Endothelial cell of umbilical vein (primary cell): Measurements from ENCODE around the gene VWA5A. TPM values are rescaled to one million over a fixed set of nuclear protein-coding genes. Genes with fewer than 3 reads are reported as not detected.

Source experiments
- BruUV-seq: library from RNA; stranded (reverse); fragments of 400-500 nt; replicated peaks from 2 replicates; lab custom pipeline; 2021; lab: Mats Ljungman, UMichigan
- CTCF ChIA-PET: fragments of 300-600, 350-600 bp; sonication (Branson Sonifier 250); formaldehyde crosslinking; loops from one replicate; lab custom pipeline; 2021; ENCODE audit warnings: antibody characterized with exemption, inconsistent platforms; lab: Charles Lee
- POLR2A ChIA-PET: fragments of 300-600, 350-600 bp; sonication (Branson Sonifier 250); formaldehyde crosslinking; loops from one replicate; lab custom pipeline; 2021; ENCODE audit warnings: antibody characterized with exemption, inconsistent platforms; lab: Charles Lee
- DNase-seq: peaks from one replicate; pipeline ENCODE4 v3.0.0-alpha.2; 2011; ENCODE audit warnings: low read depth, low spot score
- FAIRE-seq: peaks from 2 replicates; lab custom pipeline; 2011; peaks lifted over from hg19 to GRCh38; lab: Jason Lieb, UNC
- H2AFZ ChIP-seq: 2 replicates; pipeline ENCODE4 v1.6.0; 2012; ENCODE audit warnings: low read depth, low read length, control low read depth, inconsistent platforms
- H3K27ac ChIP-seq: 2 replicates; pipeline ENCODE4 v1.5.1; 2011; ENCODE audit warnings: low read depth, mild to moderate bottlenecking, control low read depth, low read length, moderate library complexity; ENCODE audit not compliant: insufficient read depth
- H3K27me3 ChIP-seq, 2 experiments: 2 replicates each; pipeline versions ENCODE4 v1.6.0 to v1.6.1; 2011; ENCODE audit warnings: low read length in 2 of 2, mixed read lengths in 1 of 2; ENCODE audit not compliant: control insufficient read depth in 2 of 2, insufficient read depth in 2 of 2
- H3K36me3 ChIP-seq, 2 experiments: 2 replicates in 1 of 2; 3 replicates in 1 of 2; pipeline ENCODE4 v1.5.1; 2011; ENCODE audit warnings: low read length in 2 of 2, mild to moderate bottlenecking in 1 of 2, moderate library complexity in 1 of 2; ENCODE audit not compliant: control insufficient read depth in 2 of 2, insufficient read depth in 2 of 2; ENCODE audit errors: extremely low read depth in 1 of 2
- H3K4me1 ChIP-seq: 3 replicates; pipeline ENCODE4 v1.5.1; 2011; ENCODE audit warnings: mild to moderate bottlenecking, low read length; ENCODE audit not compliant: control insufficient read depth, insufficient read depth; ENCODE audit errors: extremely low read depth
- H3K4me2 ChIP-seq: 2 replicates; pipeline ENCODE4 v1.6.1; 2011; ENCODE audit warnings: low read length, control low read depth, mixed read lengths; ENCODE audit not compliant: insufficient read depth
- H3K4me3 ChIP-seq, 3 experiments: fragments of 200-600 bp in 1 of 3; sonication (generic), shearing (Covaris generic) in 1 of 3; replicated peaks in 1 of 3; 2 replicates each; pipeline ENCODE4 v1.5.1; 2011 to 2016; ENCODE audit warnings: control low read depth in 3 of 3, low read length in 3 of 3, mild to moderate bottlenecking in 2 of 3, inconsistent platforms in 1 of 3, low read depth in 1 of 3, moderate library complexity in 1 of 3; ENCODE audit not compliant: insufficient read depth in 1 of 3
- H3K79me2 ChIP-seq: 2 replicates; pipeline ENCODE4 v1.6.0; 2012; ENCODE audit warnings: low read length, inconsistent platforms; ENCODE audit not compliant: control insufficient read depth, insufficient read depth
- H3K9ac ChIP-seq: replicated peaks from 2 replicates; pipeline ENCODE3; 2011; ENCODE audit warnings: low read length, control low read depth; ENCODE audit not compliant: insufficient read depth; ENCODE audit errors: extremely low read depth
- H3K9me1 ChIP-seq: replicated peaks from 3 replicates; pipeline ENCODE4 v1.6.0; 2011; ENCODE audit warnings: mild to moderate bottlenecking, low read length; ENCODE audit not compliant: control insufficient read depth, insufficient read depth; ENCODE audit errors: extremely low read depth
- H3K9me3 ChIP-seq: replicated peaks from 2 replicates; pipeline ENCODE4 v1.5.1; 2012; ENCODE audit warnings: low read length, inconsistent platforms; ENCODE audit not compliant: control insufficient read depth, insufficient read depth
- H4K20me1 ChIP-seq: replicated peaks from 2 replicates; pipeline ENCODE3; 2011; ENCODE audit warnings: mild to moderate bottlenecking, low read length; ENCODE audit not compliant: control insufficient read depth, insufficient read depth; ENCODE audit errors: extremely low read depth
- FOS ChIP-seq: IDR thresholded peaks from 2 replicates; pipeline ENCODE4 v1.6.1; 2011; ENCODE audit warnings: mild to moderate bottlenecking, low read length, moderate library complexity, borderline replicate concordance; ENCODE audit not compliant: insufficient read depth
- GATA2 ChIP-seq: IDR thresholded peaks from 2 replicates; pipeline ENCODE4 v1.7.0; 2011; ENCODE audit warnings: low read depth, mild to moderate bottlenecking, moderate library complexity, mixed read lengths, low read length; ENCODE audit not compliant: insufficient read length, insufficient read depth
- MYC ChIP-seq: IDR thresholded peaks from one replicate; pipeline ENCODE4 v1.6.1; 2011; ENCODE audit warnings: mild to moderate bottlenecking, low read depth, low read length
- POLR2A ChIP-seq: IDR thresholded peaks from 2 replicates; pipeline ENCODE4 v1.6.1; 2012; ENCODE audit warnings: low read depth, mild to moderate bottlenecking, control low read depth, low read length
- dilution Hi-C: fragments of 300-500 bp; cut with MboI; formaldehyde crosslinking; loops from one replicate; pipeline ENCODE4 v1.15.0; 2019; ENCODE audit warnings: low sequenced_read_pairs; ENCODE audit not compliant: extremely low pct_ligation_motif_present
- intact Hi-C: fragments of 100-400 bp; cut with micrococcal nuclease; formaldehyde crosslinking; loops from one replicate; pipeline ENCODE4 v1.10.0; 2022
- polyA plus RNA-seq, 4 experiments: library from polyadenylated mRNA; depleted of rRNA in 3 of 4; stranded (reverse) in 3 of 4; unstranded in 1 of 4; fragments of >200 nt; gene quantifications; 2 replicates each; pipeline versions ENCODE4 v1.2.1 to v1.2.3, GENCODE V29; 2011 to 2012; ENCODE audit warnings: missing spikeins in 1 of 4
- total RNA-seq: library from RNA; stranded (reverse); gene quantifications from 2 replicates; pipeline ENCODE4 v1.2.3, GENCODE V29; 2021
- TF ChIP-seq, protein P1 (sequence below): IDR thresholded peaks from 2 replicates; pipeline ENCODE4 v1.6.1; 2011; ENCODE audit not compliant: insufficient read depth, insufficient read length
- TF ChIP-seq, protein P2 (sequence below), 2 donors: IDR thresholded peaks; 1 replicate in 1 of 2; 2 replicates in 1 of 2; pipeline ENCODE4 v1.5.1; 2011; ENCODE audit warnings: low read length in 2 of 2, mild to moderate bottlenecking in 2 of 2, moderate library complexity in 2 of 2, control low read depth in 1 of 2, inconsistent platforms in 1 of 2, low read depth in 1 of 2; ENCODE audit not compliant: insufficient read depth in 1 of 2; ENCODE audit errors: extremely low read depth in 1 of 2

The VWA5A gene
- total and polyA plus RNA-seq, 2 donors (not counting 3 experiments of a cell fraction or from before 2014, with no cell fraction given) = 9.1 to 14.3 TPM

- Histone ChIP-seq H3K9me3 (no peaks in the 10 kb centered on the region), H3K9me1 (no peaks in the 10 kb centered on the region), H2AFZ (no peak overlapping the region), H3K36me3 (no peaks in the 10 kb centered on the region), H3K79me2 (no peaks in the 10 kb centered on the region), H3K27me3 (peaks cover 0 to 8% of the 10 kb centered on the region in 2 experiments), H3K4me1 (no peaks in the 10 kb centered on the region), H3K27ac (no peak overlapping the region), H3K4me3 (no peak overlapping the region), H4K20me1 (no peaks in the 10 kb centered on the region), H3K4me2 (no peak overlapping the region), H3K9ac (no peak overlapping the region)
- DNase-seq (peak; percentile 56), FAIRE-seq (peak; percentile 38)
- POLR2A ChIA-PET = no interaction called here
- BruUV-seq = no TSS peak
- TF ChIP-seq GATA2 (no peak), FOS (peak; percentile 16), POLR2A (no peak), MYC (no peak)
- TF ChIP-seq, protein P1, sequence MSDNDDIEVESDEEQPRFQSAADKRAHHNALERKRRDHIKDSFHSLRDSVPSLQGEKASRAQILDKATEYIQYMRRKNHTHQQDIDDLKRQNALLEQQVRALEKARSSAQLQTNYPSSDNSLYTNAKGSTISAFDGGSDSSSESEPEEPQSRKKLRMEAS = no peak
- TF ChIP-seq, protein P2, sequence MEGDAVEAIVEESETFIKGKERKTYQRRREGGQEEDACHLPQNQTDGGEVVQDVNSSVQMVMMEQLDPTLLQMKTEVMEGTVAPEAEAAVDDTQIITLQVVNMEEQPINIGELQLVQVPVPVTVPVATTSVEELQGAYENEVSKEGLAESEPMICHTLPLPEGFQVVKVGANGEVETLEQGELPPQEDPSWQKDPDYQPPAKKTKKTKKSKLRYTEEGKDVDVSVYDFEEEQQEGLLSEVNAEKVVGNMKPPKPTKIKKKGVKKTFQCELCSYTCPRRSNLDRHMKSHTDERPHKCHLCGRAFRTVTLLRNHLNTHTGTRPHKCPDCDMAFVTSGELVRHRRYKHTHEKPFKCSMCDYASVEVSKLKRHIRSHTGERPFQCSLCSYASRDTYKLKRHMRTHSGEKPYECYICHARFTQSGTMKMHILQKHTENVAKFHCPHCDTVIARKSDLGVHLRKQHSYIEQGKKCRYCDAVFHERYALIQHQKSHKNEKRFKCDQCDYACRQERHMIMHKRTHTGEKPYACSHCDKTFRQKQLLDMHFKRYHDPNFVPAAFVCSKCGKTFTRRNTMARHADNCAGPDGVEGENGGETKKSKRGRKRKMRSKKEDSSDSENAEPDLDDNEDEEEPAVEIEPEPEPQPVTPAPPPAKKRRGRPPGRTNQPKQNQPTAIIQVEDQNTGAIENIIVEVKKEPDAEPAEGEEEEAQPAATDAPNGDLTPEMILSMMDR (IDR thresholded peaks at IDR 0.05; ENCODE audit: extremely low read depth in 1 of 2, insufficient read depth in 1 of 2, low read depth in 1 of 2, low read length in 2 of 2) = peak; percentile 24 to 39
- CTCF ChIA-PET = no interaction called here
- dilution Hi-C loops (no loop called here), intact Hi-C loops (loop anchor here (1.0 kb wide), 1 partner anchor 87 kb away; no protein-coding TSS in a partner anchor)
Measured at GRCh38 chr11:124108156-124108555, 7.1 kb upstream of the VWA5A start.
